Esophagus squamous epithelium (tissue), 4 donors: Measurements from ENCODE around the gene NCAPH2.

Source experiments
- CTCF ChIP-seq, 6 experiments: fragments of 450-650 bp in 4 of 6; fragments of 200-600 bp in 2 of 6; sonication (generic) in 2 of 6; IDR thresholded peaks; one replicate each; pipeline ENCODE4 v1.5.1; 2016 to 2019; ENCODE audit warnings: antibody characterized with exemption in 6 of 6, mild to moderate bottlenecking in 4 of 6, moderate library complexity in 4 of 6
- POLR2A ChIP-seq, 4 donors: fragments of 450-650 bp; IDR thresholded peaks; one replicate each; pipeline ENCODE4 v1.6.1; 2017; ENCODE audit warnings: antibody characterized with exemption in 4 of 4, mild to moderate bottlenecking in 4 of 4, moderate library complexity in 3 of 4

- TF ChIP-seq CTCF (IDR thresholded peaks at IDR 0.05) (no peak), POLR2A (IDR thresholded peaks at IDR 0.05) (no peak)
These were observed 10.9 kb upstream of the NCAPH2 start for GRCh38 chr22:50497093-50497492.
